B cell (primary cell): ENCODE data around the gene TSC22D1. TPM values are rescaled to one million over a fixed set of nuclear protein-coding genes. Genes with fewer than 3 reads are reported as not detected.

Source experiments
- ATAC-seq: fragments of 200-7000 bp; cut with Tn5 transposase; one replicate; pipeline ENCODE4 v1.10.0; 2021; ENCODE audit warnings: low read depth, mild to moderate bottlenecking, moderate number of reproducible peaks, moderate library complexity
- CTCF ChIA-PET: fragments of 350-600 bp; sonication (Branson Sonifier 250); formaldehyde crosslinking; loops from one replicate; lab custom pipeline; 2021; ENCODE audit warnings: antibody characterized with exemption, inconsistent platforms; lab: Charles Lee
- POLR2A ChIA-PET: fragments of 350-600 bp; sonication (Branson Sonifier 250); formaldehyde crosslinking; loops from one replicate; lab custom pipeline; 2021; ENCODE audit warnings: antibody characterized with exemption; lab: Charles Lee
- DNase-seq: peaks from one replicate; pipeline ENCODE4 v3.0.0; 2013
- H2AFZ ChIP-seq: 2 replicates; pipeline ENCODE4 v1.6.1; 2012; ENCODE audit warnings: mild to moderate bottlenecking, low read depth, low read length; ENCODE audit not compliant: insufficient read depth, poor library complexity, severe bottlenecking
- H3K27ac ChIP-seq, 2 donors: 1 replicate in 1 of 2; 2 replicates in 1 of 2; pipeline ENCODE4 v1.5.1; 2012 to 2013; ENCODE audit warnings: low read length in 2 of 2, mild to moderate bottlenecking in 2 of 2, moderate library complexity in 1 of 2
- H3K27me3 ChIP-seq, 4 experiments: fragments of 200-600 bp in 1 of 4; sonication (generic) in 1 of 4; replicated peaks in 1 of 4; 1 replicate in 2 of 4; 2 replicates in 2 of 4; pipeline versions ENCODE4 v1.6.1 to v1.7.0; 2013 to 2016; ENCODE audit warnings: low read length in 3 of 4, mild to moderate bottlenecking in 2 of 4, mixed read lengths in 1 of 4, moderate library complexity in 1 of 4; ENCODE audit not compliant: insufficient read depth in 4 of 4, control insufficient read depth in 3 of 4; ENCODE audit errors: control extremely low read depth in 1 of 4
- H3K36me3 ChIP-seq, 2 experiments: replicated peaks in 1 of 2; 1 replicate in 1 of 2; 2 replicates in 1 of 2; pipeline versions ENCODE4 v1.6.1 to v1.7.1; 2013; ENCODE audit warnings: low read length in 1 of 2; ENCODE audit not compliant: insufficient read depth in 2 of 2, control insufficient read depth in 1 of 2; ENCODE audit errors: control extremely low read depth in 1 of 2, extremely low read depth in 1 of 2
- H3K4me1 ChIP-seq, 2 donors: fragments of 200-600 bp in 1 of 2; sonication (generic) in 1 of 2; 1 replicate in 1 of 2; 2 replicates in 1 of 2; pipeline versions ENCODE4 v1.5.1 to v1.6.1; 2013 to 2017; ENCODE audit warnings: low read length in 2 of 2; ENCODE audit not compliant: control insufficient read depth in 2 of 2, insufficient read depth in 2 of 2
- H3K4me2 ChIP-seq: replicated peaks from 2 replicates; pipeline ENCODE3; 2012; ENCODE audit warnings: mild to moderate bottlenecking, low read depth, low read length; ENCODE audit not compliant: poor library complexity, severe bottlenecking
- H3K4me3 ChIP-seq, 5 experiments: fragments of 200-600 bp in 1 of 5; sonication (generic) in 1 of 5; 1 replicate in 3 of 5; 2 replicates in 2 of 5; pipeline versions ENCODE4 v1.5.1 to v1.7.0; 2011 to 2016; ENCODE audit warnings: low read length in 4 of 5, mild to moderate bottlenecking in 4 of 5, low read depth in 2 of 5, control low read depth in 1 of 5, moderate library complexity in 1 of 5; ENCODE audit not compliant: insufficient read depth in 1 of 5; ENCODE audit errors: control extremely low read depth in 1 of 5, extremely low read depth in 1 of 5
- H3K79me2 ChIP-seq: fragments of 200-600 bp; sonication (generic); one replicate; pipeline ENCODE4 v1.6.0; 2016; ENCODE audit warnings: low read length; ENCODE audit not compliant: control insufficient read depth, insufficient read depth
- H3K9ac ChIP-seq: fragments of 200-600 bp; sonication (generic); 2 replicates; pipeline ENCODE4 v1.6.1; 2017; ENCODE audit warnings: mild to moderate bottlenecking, low read length, moderate library complexity
- H3K9me3 ChIP-seq, 3 donors: one replicate each; pipeline versions ENCODE4 v1.6.1 to v1.7.1; 2013; ENCODE audit warnings: low read length in 2 of 3; ENCODE audit not compliant: control insufficient read depth in 2 of 3, insufficient read depth in 1 of 3; ENCODE audit errors: control extremely low read depth in 1 of 3
- H4K20me1 ChIP-seq: 2 replicates; pipeline ENCODE4 v1.6.0; 2012; ENCODE audit warnings: mild to moderate bottlenecking, low read length; ENCODE audit not compliant: insufficient read depth, control insufficient read depth, poor library complexity, severe bottlenecking
- H3K27ac Mint-ChIP-seq: one replicate; pipeline ENCODE4 v1.8.0; 2021; ENCODE audit warnings: mixed read lengths
- H3K27me3 Mint-ChIP-seq: one replicate; pipeline ENCODE4 v1.8.0; 2021; ENCODE audit warnings: mixed read lengths
- H3K4me1 Mint-ChIP-seq: one replicate; pipeline ENCODE4 v1.8.0; 2021; ENCODE audit warnings: mixed read lengths
- H3K4me3 Mint-ChIP-seq: one replicate; pipeline ENCODE4 v1.8.0; 2021; ENCODE audit warnings: mixed read lengths
- H3K9me3 Mint-ChIP-seq: one replicate; pipeline ENCODE4 v1.8.0; 2022; ENCODE audit warnings: mixed read lengths; ENCODE audit not compliant: insufficient read depth
- CTCF ChIP-seq: fragments of 200-600 bp; IDR thresholded peaks from one replicate; pipeline ENCODE4 v1.8.0; 2022; ENCODE audit warnings: antibody characterized with exemption, mild to moderate bottlenecking
- EZH2 ChIP-seq: IDR thresholded peaks from 2 replicates; pipeline ENCODE4 v1.6.1; 2012; ENCODE audit warnings: borderline replicate concordance, low read depth, mild to moderate bottlenecking, moderate library complexity, low read length; ENCODE audit not compliant: insufficient read depth, poor library complexity, severe bottlenecking
- WGBS: methylation state at CpG from one replicate; pipeline ENCODE4 v1.1.5; 2013; ENCODE audit warnings: missing lambda C conversion rate; ENCODE audit not compliant: insufficient coverage; 5-methylcytosine and 5-hydroxymethylcytosine counted together
- intact Hi-C: fragments of 100-400 bp; cut with micrococcal nuclease; formaldehyde crosslinking; loops from one replicate; pipeline ENCODE4 v1.10.0; 2022
- polyA plus RNA-seq: library from polyadenylated mRNA; depleted of rRNA; stranded (reverse); fragments of >200 nt; gene quantifications from 2 replicates; pipeline ENCODE4 v1.2.3, GENCODE V29; 2012
- total RNA-seq, 2 donors: library from RNA; stranded (reverse); fragments of 120-200 nt in 1 of 2; gene quantifications; 1 replicate in 1 of 2; 2 replicates in 1 of 2; pipeline versions ENCODE4 v1.2.3 to v1.2.4, GENCODE V29; 2013 to 2022

TSC22D1 gene
- total and polyA plus RNA-seq, 2 donors (not counting 1 experiment from before 2014, with no cell fraction given) = 7.0 to 36.6 TPM

DNA sequence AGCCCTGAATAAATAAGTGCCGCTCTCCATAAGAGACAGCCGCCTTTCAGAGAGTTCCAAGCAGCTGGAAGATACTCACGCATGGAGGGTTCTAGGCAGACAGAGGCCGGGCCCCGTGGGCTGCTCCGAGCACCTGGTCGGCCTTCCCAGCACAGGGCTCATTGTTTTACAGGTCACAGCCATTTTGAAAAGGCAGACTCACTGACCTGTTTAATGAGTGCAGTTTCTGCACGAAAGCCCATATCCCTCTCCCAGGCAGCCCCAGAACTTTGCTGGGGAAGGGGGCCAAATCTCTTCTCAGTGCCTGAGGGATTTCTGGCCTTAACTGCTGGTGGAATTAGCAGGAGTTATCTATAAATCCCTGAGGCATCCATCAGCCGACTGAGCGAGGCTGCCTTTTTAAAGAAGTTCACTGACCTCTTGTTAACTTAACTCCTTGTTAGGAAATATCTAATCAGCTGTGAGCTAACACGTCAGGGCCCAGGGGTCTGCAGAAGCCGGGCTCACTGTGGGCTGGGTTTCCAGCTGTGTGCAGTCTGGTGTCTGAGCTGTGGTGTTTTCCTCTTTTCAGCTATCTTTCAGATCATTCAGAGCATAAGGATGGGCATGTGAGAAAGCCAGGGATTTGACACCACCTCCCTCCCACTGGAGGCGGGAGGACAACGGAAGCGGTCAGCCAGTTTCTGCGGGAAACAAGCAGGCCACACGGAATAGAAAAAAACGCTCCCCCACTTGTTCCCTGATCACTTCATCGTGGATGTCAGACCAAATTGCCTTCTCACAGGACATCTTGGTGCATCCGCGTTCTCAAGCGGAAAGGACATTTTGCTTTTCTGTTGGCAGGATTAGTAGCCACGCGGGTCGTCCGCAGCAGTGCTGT lies 179.2 kb downstream of the TSC22D1 start:
- peaks cover 28% of the 10 kb centered on the region for H3K27me3 Mint-ChIP-seq
- POLR2A ChIA-PET = no interaction called here
- H3K9ac ChIP-seq = no peak overlapping the region

More for the DNA sequence above, 179.2 kb downstream of the TSC22D1 start:
- Mint-ChIP-seq H3K4me1 (no peaks in the 10 kb centered on the region), H3K9me3 (no peaks in the 10 kb centered on the region), H3K4me3 (no peak overlapping the region), H3K27ac (no peak overlapping the region)
- Histone ChIP-seq H3K36me3 (no peaks in the 10 kb centered on the region), H3K27ac (no peak overlapping the region), H3K27me3 (peaks cover 0 to 2% (median 0%) of the 10 kb centered on the region in 4 experiments), H3K4me3 (no peak overlapping the region), H3K4me2 (no peak overlapping the region), H3K4me1 (no peaks in the 10 kb centered on the region), H2AFZ (no peak overlapping the region), H3K9me3 (no peaks in the 10 kb centered on the region), H3K79me2 (no peaks in the 10 kb centered on the region), H4K20me1 (no peaks in the 10 kb centered on the region)
- ATAC-seq (no peak), DNase-seq (no peak)
- intact Hi-C loops = no loop called here
- CTCF ChIA-PET = no interaction called here
- WGBS = 96% methylated on average over 24 of the region's 26 CpGs
- no peak for TF ChIP-seq EZH2
- TF ChIP-seq CTCF = no peak
